ENCODE results near the gene SCYL1.

SCYL1 gene

DNA sequence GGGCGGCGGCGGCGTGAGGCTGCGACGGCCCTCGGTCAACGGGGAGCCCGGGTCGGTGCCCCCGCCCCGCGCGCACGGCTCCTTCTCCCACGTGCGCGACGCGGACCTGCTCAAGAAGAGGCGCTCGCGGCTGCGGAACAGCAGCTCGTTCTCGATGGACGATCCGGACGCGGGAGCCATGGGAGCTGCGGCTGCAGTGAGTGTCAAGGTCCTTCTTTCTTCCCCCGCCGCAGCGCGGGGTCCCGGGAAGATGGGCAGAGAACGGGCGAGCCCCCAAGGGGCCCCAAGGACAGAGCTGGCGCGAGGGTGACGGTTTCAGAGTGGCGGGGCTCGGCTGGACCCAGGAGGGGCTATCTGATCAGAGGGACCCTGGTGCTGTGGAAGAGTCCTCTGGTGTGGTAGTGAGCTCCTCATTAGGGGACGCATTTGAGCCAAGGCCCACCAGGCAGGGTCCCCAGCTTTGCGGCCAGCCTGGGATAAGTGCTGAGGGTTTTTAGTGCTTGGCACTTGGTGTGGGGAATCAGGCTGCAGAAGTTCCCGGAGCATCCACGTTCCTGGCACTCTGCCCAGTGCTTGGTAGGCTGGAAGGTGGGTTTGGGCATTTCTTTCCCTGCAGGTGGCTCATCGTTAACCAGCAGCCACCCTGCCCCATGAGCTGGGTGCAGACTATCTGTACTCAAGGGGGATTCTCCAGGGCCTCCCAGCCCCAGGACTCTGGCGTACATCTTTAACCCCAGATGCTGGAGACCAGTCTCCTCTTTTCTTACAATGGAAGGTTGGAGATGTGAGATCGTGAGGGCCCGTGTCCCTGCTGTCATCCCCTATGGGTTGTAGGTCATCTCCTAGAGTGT, 60.7 kb downstream of the SCYL1 start:
- no peak overlapping the region for H3K27ac ChIP-seq
- no peak for TF ChIP-seq ZFX (IDR thresholded peaks at IDR 0.05; ENCODE audit: borderline replicate concordance)
- TF ChIP-seq, protein P1, sequence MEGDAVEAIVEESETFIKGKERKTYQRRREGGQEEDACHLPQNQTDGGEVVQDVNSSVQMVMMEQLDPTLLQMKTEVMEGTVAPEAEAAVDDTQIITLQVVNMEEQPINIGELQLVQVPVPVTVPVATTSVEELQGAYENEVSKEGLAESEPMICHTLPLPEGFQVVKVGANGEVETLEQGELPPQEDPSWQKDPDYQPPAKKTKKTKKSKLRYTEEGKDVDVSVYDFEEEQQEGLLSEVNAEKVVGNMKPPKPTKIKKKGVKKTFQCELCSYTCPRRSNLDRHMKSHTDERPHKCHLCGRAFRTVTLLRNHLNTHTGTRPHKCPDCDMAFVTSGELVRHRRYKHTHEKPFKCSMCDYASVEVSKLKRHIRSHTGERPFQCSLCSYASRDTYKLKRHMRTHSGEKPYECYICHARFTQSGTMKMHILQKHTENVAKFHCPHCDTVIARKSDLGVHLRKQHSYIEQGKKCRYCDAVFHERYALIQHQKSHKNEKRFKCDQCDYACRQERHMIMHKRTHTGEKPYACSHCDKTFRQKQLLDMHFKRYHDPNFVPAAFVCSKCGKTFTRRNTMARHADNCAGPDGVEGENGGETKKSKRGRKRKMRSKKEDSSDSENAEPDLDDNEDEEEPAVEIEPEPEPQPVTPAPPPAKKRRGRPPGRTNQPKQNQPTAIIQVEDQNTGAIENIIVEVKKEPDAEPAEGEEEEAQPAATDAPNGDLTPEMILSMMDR (IDR thresholded peaks at IDR 0.05), result no peak

DNA sequence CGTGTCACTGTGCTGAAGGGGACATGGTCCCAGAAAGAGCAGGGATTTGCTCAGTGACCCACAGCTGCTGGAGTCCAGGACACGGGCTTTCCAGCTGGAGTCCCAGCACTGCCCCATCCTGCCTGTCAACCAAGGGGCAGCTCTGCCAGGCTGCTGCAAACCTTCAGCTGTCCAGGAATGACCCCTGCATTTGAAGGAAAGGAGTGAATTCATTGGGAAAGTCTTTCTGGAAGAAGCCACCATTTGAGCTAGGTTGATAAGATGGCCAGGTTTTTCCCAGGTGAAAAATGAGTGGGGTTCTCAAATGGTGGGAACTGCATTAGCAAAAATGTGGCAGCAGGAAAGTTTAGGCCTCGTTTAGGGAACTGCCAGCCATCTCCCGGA, 61.4 kb downstream of the SCYL1 start:
- TF ChIP-seq, protein P1 (IDR thresholded peaks at IDR 0.05), result no peak
- TF ChIP-seq ZFX (IDR thresholded peaks at IDR 0.05; ENCODE audit: borderline replicate concordance), result no peak
- no peak overlapping the region for H3K27ac ChIP-seq

DNA sequence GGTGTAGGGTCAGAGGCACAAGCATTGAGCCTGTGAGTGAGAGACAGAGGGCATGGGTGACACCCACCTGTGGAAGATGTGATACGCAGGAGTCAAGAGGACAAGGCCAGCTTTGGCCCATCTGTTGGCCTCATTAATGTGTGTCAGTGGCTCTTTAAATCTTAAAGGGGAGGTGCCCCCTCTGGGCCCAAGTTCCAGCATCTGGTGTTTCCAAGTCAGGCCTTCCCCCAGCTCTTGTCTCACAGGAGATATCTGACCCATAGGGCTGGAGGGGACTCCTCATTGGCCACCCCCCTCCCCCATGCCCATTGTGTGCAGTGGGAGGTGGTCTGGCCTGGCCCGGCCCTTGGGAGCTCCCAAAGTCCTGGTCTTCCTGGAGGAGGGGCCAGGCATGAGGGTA, 61.8 kb downstream of the SCYL1 start:
- H3K27ac ChIP-seq, result no peak overlapping the region

More for the DNA sequence above, 61.8 kb downstream of the SCYL1 start:
- TF ChIP-seq, protein P1 (IDR thresholded peaks at IDR 0.05), result no peak
- TF ChIP-seq ZFX (IDR thresholded peaks at IDR 0.05; ENCODE audit: borderline replicate concordance), result no peak

All from 22Rv1 (cell line).